Endothelial cell of umbilical vein (primary cell): ENCODE measurements around the gene MYO1F. TPM values are rescaled to one million over a fixed set of nuclear protein-coding genes. Genes with fewer than 3 reads are reported as not detected.

Experiments used
- BruUV-seq: library from RNA; stranded (reverse); fragments of 400-500 nt; replicated peaks from 2 replicates; lab custom pipeline; 2021; lab: Mats Ljungman, UMichigan
- CTCF ChIA-PET: fragments of 300-600, 350-600 bp; sonication (Branson Sonifier 250); formaldehyde crosslinking; loops from one replicate; lab custom pipeline; 2021; ENCODE audit warnings: antibody characterized with exemption, inconsistent platforms; lab: Charles Lee
- POLR2A ChIA-PET: fragments of 300-600, 350-600 bp; sonication (Branson Sonifier 250); formaldehyde crosslinking; loops from one replicate; lab custom pipeline; 2021; ENCODE audit warnings: antibody characterized with exemption, inconsistent platforms; lab: Charles Lee
- DNase-seq: peaks from one replicate; pipeline ENCODE4 v3.0.0-alpha.2; 2011; ENCODE audit warnings: low read depth, low spot score
- FAIRE-seq: peaks from 2 replicates; lab custom pipeline; 2011; peaks lifted over from hg19 to GRCh38; lab: Jason Lieb, UNC
- H2AFZ ChIP-seq: 2 replicates; pipeline ENCODE4 v1.6.0; 2012; ENCODE audit warnings: low read depth, low read length, control low read depth, inconsistent platforms
- H3K27ac ChIP-seq: 2 replicates; pipeline ENCODE4 v1.5.1; 2011; ENCODE audit warnings: low read depth, mild to moderate bottlenecking, control low read depth, low read length, moderate library complexity; ENCODE audit not compliant: insufficient read depth
- H3K27me3 ChIP-seq, 2 experiments: 2 replicates each; pipeline versions ENCODE4 v1.6.0 to v1.6.1; 2011; ENCODE audit warnings: low read length in 2 of 2, mixed read lengths in 1 of 2; ENCODE audit not compliant: control insufficient read depth in 2 of 2, insufficient read depth in 2 of 2
- H3K36me3 ChIP-seq, 2 experiments: 2 replicates in 1 of 2; 3 replicates in 1 of 2; pipeline ENCODE4 v1.5.1; 2011; ENCODE audit warnings: low read length in 2 of 2, mild to moderate bottlenecking in 1 of 2, moderate library complexity in 1 of 2; ENCODE audit not compliant: control insufficient read depth in 2 of 2, insufficient read depth in 2 of 2; ENCODE audit errors: extremely low read depth in 1 of 2
- H3K4me1 ChIP-seq: 3 replicates; pipeline ENCODE4 v1.5.1; 2011; ENCODE audit warnings: mild to moderate bottlenecking, low read length; ENCODE audit not compliant: control insufficient read depth, insufficient read depth; ENCODE audit errors: extremely low read depth
- H3K4me2 ChIP-seq: 2 replicates; pipeline ENCODE4 v1.6.1; 2011; ENCODE audit warnings: low read length, control low read depth, mixed read lengths; ENCODE audit not compliant: insufficient read depth
- H3K4me3 ChIP-seq, 3 experiments: fragments of 200-600 bp in 1 of 3; sonication (generic), shearing (Covaris generic) in 1 of 3; replicated peaks in 1 of 3; 2 replicates each; pipeline ENCODE4 v1.5.1; 2011 to 2016; ENCODE audit warnings: control low read depth in 3 of 3, low read length in 3 of 3, mild to moderate bottlenecking in 2 of 3, inconsistent platforms in 1 of 3, low read depth in 1 of 3, moderate library complexity in 1 of 3; ENCODE audit not compliant: insufficient read depth in 1 of 3
- H3K79me2 ChIP-seq: 2 replicates; pipeline ENCODE4 v1.6.0; 2012; ENCODE audit warnings: low read length, inconsistent platforms; ENCODE audit not compliant: control insufficient read depth, insufficient read depth
- H3K9ac ChIP-seq: replicated peaks from 2 replicates; pipeline ENCODE3; 2011; ENCODE audit warnings: low read length, control low read depth; ENCODE audit not compliant: insufficient read depth; ENCODE audit errors: extremely low read depth
- H3K9me1 ChIP-seq: replicated peaks from 3 replicates; pipeline ENCODE4 v1.6.0; 2011; ENCODE audit warnings: mild to moderate bottlenecking, low read length; ENCODE audit not compliant: control insufficient read depth, insufficient read depth; ENCODE audit errors: extremely low read depth
- H3K9me3 ChIP-seq: replicated peaks from 2 replicates; pipeline ENCODE4 v1.5.1; 2012; ENCODE audit warnings: low read length, inconsistent platforms; ENCODE audit not compliant: control insufficient read depth, insufficient read depth
- H4K20me1 ChIP-seq: replicated peaks from 2 replicates; pipeline ENCODE3; 2011; ENCODE audit warnings: mild to moderate bottlenecking, low read length; ENCODE audit not compliant: control insufficient read depth, insufficient read depth; ENCODE audit errors: extremely low read depth
- CTCF ChIP-seq, 2 donors: IDR thresholded peaks; 1 replicate in 1 of 2; 2 replicates in 1 of 2; pipeline ENCODE4 v1.5.1; 2011; ENCODE audit warnings: low read length in 2 of 2, mild to moderate bottlenecking in 2 of 2, moderate library complexity in 2 of 2, control low read depth in 1 of 2, inconsistent platforms in 1 of 2, low read depth in 1 of 2; ENCODE audit not compliant: insufficient read depth in 1 of 2; ENCODE audit errors: extremely low read depth in 1 of 2
- GATA2 ChIP-seq: IDR thresholded peaks from 2 replicates; pipeline ENCODE4 v1.7.0; 2011; ENCODE audit warnings: low read depth, mild to moderate bottlenecking, moderate library complexity, mixed read lengths, low read length; ENCODE audit not compliant: insufficient read length, insufficient read depth
- MYC ChIP-seq: IDR thresholded peaks from one replicate; pipeline ENCODE4 v1.6.1; 2011; ENCODE audit warnings: mild to moderate bottlenecking, low read depth, low read length
- POLR2AphosphoS5 ChIP-seq: IDR thresholded peaks from 2 replicates; pipeline ENCODE4 v1.6.1; 2012; ENCODE audit warnings: low read depth, mild to moderate bottlenecking, control low read depth, low read length, moderate library complexity; ENCODE audit not compliant: insufficient read depth
- dilution Hi-C: fragments of 300-500 bp; cut with MboI; formaldehyde crosslinking; loops from one replicate; pipeline ENCODE4 v1.15.0; 2019; ENCODE audit warnings: low sequenced_read_pairs; ENCODE audit not compliant: extremely low pct_ligation_motif_present
- intact Hi-C: fragments of 100-400 bp; cut with micrococcal nuclease; formaldehyde crosslinking; loops from one replicate; pipeline ENCODE4 v1.10.0; 2022
- polyA plus RNA-seq, 4 experiments: library from polyadenylated mRNA; depleted of rRNA in 3 of 4; stranded (reverse) in 3 of 4; unstranded in 1 of 4; fragments of >200 nt; gene quantifications; 2 replicates each; pipeline versions ENCODE4 v1.2.1 to v1.2.3, GENCODE V29; 2011 to 2012; ENCODE audit warnings: missing spikeins in 1 of 4
- total RNA-seq: library from RNA; stranded (reverse); gene quantifications from 2 replicates; pipeline ENCODE4 v1.2.3, GENCODE V29; 2021

The MYO1F gene
- total and polyA plus RNA-seq, 2 donors (not counting 3 experiments of a cell fraction or from before 2014, with no cell fraction given): 0.22 to 0.39 TPM

GRCh38 chr19:8499048-8499833, 78.0 kb downstream of the MYO1F start:
- FAIRE-seq (no peak), DNase-seq (no peak)
- dilution Hi-C loops (no loop called here), intact Hi-C loops (no loop called here)
- Histone ChIP-seq H2AFZ (no peak overlapping the region), H3K27ac (no peak overlapping the region), H3K9me3 (no peaks in the 10 kb centered on the region), H3K79me2 (no peaks in the 10 kb centered on the region), H3K27me3 (no peaks in the 10 kb centered on the region), H4K20me1 (no peaks in the 10 kb centered on the region), H3K36me3 (no peaks in the 10 kb centered on the region), H3K4me2 (no peak overlapping the region), H3K9ac (no peak overlapping the region), H3K4me1 (no peaks in the 10 kb centered on the region), H3K4me3 (no peak overlapping the region), H3K9me1 (no peaks in the 10 kb centered on the region)
- TF ChIP-seq GATA2: no peak
- TF ChIP-seq POLR2AphosphoS5: no peak
- TF ChIP-seq MYC: no peak
- no peak for TF ChIP-seq CTCF (IDR thresholded peaks at IDR 0.05; ENCODE audit: extremely low read depth in 1 of 2, insufficient read depth in 1 of 2, low read depth in 1 of 2, low read length in 2 of 2)
- CTCF ChIA-PET: interaction anchor here (0.7 kb wide), 1 partner anchor 86 kb away, joined by 3 read pairs; the partner anchor contains the start of gene MARCHF2
- POLR2A ChIA-PET: no interaction called here
- no TSS peak for BruUV-seq
